ENCODE results near the gene INA.

DNA sequence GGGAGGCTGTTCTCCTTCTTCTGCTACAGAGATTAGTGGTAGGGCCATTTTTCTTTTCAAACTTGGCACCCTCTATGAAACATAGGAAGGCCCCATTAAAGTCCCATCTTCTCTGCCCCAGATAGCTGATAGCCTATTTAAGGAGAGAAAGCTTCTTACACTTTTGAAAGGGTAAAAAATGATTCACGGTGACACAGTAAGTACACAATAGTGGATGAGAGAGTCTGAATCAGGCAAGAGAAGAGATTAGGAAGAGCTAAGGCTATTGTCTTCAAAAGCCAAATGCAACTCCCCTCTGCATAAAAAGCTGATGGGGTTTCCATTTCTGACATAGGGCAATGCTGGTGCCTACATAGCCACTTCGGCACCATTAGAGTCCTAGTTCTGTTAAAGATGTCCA, 3.6 kb downstream of the INA start:
- TF ChIP-seq, protein P1, sequence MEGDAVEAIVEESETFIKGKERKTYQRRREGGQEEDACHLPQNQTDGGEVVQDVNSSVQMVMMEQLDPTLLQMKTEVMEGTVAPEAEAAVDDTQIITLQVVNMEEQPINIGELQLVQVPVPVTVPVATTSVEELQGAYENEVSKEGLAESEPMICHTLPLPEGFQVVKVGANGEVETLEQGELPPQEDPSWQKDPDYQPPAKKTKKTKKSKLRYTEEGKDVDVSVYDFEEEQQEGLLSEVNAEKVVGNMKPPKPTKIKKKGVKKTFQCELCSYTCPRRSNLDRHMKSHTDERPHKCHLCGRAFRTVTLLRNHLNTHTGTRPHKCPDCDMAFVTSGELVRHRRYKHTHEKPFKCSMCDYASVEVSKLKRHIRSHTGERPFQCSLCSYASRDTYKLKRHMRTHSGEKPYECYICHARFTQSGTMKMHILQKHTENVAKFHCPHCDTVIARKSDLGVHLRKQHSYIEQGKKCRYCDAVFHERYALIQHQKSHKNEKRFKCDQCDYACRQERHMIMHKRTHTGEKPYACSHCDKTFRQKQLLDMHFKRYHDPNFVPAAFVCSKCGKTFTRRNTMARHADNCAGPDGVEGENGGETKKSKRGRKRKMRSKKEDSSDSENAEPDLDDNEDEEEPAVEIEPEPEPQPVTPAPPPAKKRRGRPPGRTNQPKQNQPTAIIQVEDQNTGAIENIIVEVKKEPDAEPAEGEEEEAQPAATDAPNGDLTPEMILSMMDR (conservative IDR thresholded peaks at IDR 0.05), result no peak
- no peak for TF ChIP-seq EZH2 (IDR thresholded peaks at IDR 0.05; ENCODE audit: low read depth)

Data from PC-9 (cell line).